ENCODE data around the gene CTIF.
A peak's percentile ranks its signal among the peaks of the same experiment; 100 is the strongest.

CTIF gene

DNA sequence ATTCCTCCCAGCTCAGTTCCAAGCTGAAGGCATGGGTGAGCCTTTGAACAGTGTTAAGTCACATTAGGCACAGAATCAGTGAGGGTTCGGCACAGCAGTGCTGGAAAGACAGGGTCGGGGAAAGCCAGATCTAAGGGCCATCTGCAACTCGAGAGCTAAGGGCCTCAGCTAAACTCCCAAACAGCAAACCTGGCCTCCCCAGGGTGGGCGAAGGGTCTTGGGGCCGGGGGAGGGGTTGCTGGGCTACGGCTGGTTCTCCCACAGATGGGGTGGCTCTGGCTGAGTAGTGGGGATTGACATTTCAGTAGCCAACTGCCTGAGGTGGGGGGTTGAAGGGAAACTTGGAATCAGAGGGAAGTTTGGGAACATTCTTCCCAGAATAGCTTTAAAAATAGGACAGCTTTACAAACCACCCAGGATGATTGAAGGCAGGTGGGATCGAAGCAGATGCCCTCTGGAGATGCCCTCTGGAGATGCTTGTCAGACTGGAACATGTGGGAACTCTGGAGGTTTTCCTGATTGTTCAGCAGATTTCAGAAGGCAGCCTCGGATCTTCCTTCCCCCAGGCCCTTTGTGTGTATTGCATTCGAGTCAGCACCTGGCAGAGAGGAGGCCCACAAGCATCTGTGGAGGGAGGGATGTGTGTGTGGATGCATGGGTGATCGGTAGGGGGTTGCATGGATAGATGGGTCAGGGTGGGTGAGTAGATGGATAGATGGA lies 255.6 kb downstream of the CTIF start:
- no peak for DNase-seq

GRCh38 chr18:48795696-48796095 lies 256.9 kb downstream of the CTIF start:
- DNase-seq, result peak; percentile 2

- DNase-seq, result no peak
Observed at GRCh38 chr18:48796491-48797205, 257.8 kb downstream of the CTIF start.

GRCh38 chr18:48797841-48798255 lies 259.0 kb downstream of the CTIF start:
- DNase-seq, result peak; percentile 16

DNA sequence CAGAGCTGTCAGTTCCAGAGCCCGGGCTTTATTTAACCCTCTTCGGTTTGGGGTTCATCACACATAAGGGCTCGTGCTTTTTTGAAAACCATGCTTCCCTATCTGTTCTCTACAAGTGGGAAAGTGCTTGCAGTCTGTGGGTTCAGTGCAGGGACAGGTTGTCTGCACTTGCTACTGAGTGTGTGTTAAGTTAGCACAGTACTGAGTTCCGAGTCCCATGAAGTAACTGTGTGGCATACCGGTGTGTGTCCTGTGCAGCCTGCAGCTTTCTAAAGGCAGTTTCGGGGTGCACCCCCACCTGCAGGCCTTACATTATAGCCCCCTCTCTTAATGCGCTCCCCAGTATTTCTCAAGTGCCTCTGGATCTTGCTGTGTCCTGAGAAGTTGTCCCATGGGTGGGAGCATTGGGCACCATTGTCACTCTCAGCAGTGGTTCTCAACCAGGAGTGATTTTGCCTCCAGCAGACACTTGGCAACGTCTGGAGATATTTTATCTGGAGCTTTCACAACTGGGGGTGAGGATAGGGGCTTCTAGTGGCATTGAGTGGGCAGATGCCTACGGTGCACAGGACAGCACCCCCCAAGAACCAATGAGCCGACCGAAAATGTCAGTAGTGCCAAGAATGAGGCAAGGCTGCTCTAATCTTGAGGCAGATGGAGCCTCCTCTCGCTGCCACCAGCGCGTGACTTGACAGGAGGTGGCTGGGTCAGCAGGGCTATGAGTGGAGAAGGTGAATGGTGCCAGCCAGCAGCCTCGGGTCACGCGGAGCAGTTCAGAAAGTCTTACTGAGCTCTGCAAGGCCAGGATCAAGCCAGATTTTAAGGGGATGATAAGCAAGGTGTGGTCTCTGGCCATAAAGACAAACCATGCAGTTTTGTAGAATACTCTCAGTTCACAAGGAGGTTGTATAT lies 259.8 kb downstream of the CTIF start:
- DNase-seq, result peak; percentile 13

DNA sequence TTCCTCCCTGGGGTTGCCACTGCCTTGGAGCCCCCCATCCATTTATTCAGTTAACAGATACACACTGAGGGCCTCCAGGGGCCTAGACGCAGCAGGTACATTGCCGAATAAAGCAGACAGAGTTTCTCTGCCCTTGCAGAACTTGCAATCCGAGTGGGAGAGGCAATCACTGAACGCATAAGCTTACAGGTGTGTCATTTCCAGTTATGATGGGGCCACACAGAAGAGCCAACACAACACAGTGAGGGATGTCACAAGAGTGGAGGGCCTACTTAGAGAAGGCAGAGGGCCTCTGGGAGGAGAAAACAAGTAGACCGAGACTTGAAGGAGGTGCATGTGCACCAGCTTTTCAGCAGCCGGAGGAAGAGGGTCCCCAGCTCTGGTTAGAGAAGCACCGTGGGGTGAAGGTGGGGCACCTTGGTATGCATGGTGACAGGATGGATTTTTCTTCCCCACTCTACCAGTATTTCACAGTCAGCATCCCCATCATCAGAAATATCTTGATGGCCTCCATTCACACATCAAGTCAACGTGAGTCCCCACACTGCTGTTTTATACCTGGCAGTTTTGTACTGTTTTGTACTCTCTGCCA lies 261.0 kb downstream of the CTIF start:
- DNase-seq, result no peak

GRCh38 chr18:48800466-48800865 lies 261.6 kb downstream of the CTIF start:
- DNase-seq, result peak; percentile 9

- DNase-seq, result peak; percentile 15
Observed at GRCh38 chr18:48800876-48801727, 262.3 kb downstream of the CTIF start.

- DNase-seq, result peak; percentile 11
Observed at GRCh38 chr18:48801728-48802542, 263.1 kb downstream of the CTIF start.

DNA sequence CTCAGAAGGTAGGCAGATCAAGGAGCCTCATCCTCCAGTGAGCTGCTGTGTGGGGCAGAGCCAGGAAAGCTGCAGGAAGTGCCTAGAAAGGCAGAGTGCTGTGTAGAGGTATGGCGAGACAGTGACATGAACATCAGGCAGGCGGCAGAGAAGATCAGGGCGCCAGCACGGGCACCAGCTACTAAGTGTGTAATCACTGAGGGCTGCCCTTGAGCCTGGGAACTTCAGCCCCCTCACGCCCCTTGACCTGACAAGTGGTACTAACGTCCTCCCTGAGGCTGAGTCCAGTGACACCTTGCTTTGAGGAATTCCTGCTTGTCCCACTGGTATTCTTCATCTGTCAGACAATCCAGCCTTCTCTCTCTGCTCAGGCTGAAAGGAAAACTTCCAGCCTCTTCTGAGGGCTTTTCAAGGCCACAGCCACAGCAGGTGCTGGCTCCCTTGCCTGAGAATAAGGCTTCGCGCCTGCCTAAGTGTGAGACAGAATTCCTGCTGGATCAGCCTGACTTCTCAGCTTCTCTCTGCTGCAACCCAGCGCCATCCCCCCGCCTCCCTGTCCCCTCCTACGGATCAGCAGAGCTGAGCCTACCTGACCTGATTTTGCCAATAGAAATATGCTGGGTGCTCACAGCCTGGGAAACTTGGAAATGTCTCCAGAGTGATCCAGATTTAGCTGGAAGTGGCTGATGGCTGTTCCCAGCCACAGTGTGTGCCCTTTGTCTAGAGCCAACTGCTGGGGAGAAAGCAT lies 263.9 kb downstream of the CTIF start:
- peak; percentile 11 for DNase-seq

DNA sequence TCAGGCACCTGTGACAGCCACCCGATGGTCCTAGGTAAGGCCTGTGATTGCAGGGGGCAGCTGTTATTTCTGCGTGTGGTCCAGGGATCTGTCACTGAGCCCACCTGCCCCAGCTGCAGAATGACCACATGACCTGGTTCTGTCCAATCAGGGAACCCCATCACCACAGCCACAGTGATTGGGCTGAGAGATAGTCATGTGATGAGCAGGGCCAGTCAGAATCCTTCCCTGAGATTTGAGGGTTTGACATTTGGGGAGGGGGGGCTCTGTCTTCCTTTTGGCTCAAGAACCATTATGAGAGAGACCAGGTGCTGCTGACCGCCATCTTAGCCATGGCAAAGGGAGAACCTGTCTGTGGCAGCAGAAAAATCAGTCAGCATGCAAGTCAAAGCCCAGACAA lies 264.7 kb downstream of the CTIF start:
- peak; percentile 13 for DNase-seq

DNA sequence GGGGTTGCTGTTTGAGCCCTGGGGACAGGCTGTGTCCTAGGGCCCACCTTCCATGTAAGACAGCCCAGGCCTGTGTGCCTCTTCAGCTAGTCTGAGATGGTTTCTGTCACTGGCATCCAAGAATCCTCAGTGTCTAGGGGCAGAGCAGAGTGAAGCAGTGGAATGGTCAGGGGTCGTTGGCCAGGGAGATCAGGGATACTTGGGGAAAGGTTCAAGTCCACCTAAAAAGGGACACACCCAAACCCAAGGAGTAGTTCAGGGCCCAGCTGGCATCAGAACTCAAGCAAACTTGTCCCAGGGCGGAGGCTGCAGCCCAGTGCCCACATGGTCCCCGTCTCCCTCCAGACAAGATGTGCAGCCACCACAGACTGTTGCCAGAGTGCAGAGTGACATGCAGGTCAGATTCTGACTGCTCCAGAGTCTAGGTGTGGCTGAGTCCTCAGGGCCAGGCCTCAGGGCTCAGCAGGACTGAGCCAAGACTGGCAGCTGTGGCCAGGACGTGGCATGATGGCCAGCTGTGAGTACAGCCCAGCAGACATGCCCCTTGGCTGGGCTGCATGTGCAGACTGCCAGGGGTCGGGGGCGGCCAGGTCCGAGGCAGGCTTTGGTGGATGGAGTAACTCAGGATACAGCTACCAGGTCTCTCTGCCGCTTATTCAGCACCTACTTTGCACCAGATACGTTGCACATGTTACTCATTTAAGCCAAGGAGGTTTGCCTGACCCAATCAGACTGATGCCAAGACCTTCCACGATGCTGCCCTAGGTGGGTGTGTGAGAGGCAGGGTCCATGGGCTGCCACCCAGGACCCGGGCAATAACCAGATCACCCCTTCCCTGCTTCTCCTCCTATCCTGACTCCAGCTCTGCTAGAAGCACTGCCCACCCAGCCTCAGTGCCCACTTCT lies 265.4 kb downstream of the CTIF start:
- DNase-seq, result peak; percentile 14

GRCh38 chr18:48804856-48805610 lies 266.2 kb downstream of the CTIF start:
- DNase-seq, result peak; percentile 12

DNA sequence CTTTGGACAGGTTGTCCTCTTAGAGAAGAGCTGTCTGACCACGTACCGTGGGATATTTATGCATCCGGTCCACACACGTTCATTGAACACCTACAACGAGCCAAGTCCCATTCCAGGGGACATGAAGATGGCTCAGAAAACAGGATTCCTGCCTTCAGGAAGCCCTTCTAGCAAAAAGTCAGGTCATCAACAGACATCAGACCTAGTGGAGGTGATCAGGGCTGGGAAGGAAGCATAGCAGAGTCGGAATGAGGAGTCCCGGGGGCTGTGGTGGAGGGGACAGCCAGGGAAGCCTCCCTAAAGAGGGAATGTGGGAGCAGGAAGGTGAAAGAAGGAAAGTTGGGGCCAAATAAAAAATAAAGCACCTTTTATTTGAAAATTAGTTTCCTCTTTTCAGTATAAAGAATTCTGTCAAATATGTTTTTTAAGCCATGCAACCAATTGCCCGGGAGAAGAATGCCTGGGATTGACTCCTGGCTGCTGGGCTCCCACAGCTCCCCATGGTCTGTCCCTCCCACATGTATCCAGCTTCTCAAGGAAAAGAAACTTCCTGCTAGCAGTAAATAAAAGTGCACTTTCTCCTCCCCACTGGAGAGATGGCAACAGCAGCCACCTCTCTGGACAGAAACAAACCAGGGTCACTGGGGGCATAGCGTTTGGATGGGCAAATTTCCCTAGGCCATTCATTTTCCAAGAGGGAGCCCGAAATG lies 267.1 kb downstream of the CTIF start:
- no peak for DNase-seq

DNA sequence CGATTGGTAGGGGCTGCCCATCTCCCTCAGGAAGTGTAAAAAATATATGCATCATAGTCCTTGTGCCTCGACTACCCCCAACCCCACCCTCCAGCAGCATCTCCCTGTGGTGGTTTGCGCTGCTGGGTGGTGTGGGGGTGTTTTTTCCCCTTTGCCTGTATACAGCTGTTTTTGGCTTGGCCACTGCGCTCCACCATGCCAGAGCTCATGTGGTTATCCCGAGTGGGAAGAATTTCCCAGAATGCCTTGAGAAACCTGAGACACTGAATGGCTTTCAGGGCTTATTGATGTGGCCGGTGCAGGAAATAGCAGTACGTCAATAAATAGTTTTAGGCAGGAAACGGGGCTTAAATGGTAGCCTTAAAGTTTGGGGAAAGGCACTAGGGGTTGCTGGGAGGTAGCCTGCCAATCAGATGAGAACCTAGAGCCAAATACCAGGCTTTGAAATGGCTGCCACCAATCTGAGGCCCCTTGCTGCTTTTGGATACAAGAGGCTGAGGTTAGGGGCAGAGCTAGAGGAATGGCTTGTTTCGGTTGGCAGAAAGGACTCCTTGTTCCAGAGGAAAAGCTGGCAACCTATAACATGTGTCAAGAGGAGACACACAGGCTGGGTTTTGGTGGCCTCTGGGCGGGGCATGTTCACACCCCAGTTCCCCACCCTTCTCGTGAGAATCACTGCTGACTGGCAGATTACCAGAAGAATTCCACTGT lies 267.9 kb downstream of the CTIF start:
- peak; percentile 19 for DNase-seq

GRCh38 chr18:48808476-48808875 lies 269.6 kb downstream of the CTIF start:
- no peak for DNase-seq

DNA sequence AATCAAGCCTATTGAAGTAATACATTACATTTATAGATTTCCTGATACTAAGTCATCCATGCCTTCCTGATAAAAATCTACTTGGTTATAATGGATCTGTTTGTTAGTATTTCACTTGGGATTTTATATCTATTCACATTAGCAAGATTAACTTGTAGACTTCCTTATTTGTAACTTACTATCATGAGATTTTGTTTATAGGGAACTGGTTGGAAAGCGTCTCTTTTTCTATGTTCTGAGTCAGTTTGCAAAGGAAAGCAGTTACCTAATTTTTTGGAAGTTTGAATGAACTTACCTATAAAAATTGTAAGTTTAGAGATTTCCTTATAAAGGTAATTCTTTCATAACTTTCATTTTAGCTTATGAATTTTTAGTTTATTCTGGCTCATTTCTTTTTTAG lies 270.5 kb downstream of the CTIF start:
- no peak for DNase-seq
